Measurements from ENCODE around the gene PKHD1.

DNA sequence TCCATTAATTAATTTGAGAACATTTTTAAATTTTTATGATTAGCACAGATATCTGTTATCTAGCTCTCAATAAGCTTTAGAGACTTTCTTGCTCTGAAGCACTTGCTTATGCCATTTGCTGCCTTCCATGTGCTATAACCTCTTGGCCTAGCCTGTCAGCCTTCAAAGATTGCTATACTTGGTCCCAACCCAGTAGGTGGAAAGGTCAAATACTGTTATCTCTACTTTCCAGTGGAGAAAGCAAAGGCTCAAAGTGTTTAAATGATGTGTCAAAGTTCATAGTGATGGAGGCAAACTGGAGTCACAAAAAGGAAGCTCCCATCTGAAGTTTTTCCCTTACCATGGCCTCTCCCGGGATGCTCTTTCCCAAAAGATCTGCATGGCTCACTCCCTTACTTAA is 125.1 kb downstream of the PKHD1 start:
- no peak for TF ChIP-seq TAF1 (IDR thresholded peaks at IDR 0.05; ENCODE audit: borderline replicate concordance, insufficient read depth, low read length)
- no peak for TF ChIP-seq POLR2AphosphoS5 (IDR thresholded peaks at IDR 0.05; ENCODE audit: low read depth, low read length)
